Gastroesophageal sphincter (tissue), 4 donors: ENCODE results near the gene NFATC2. TPM values are rescaled to one million over a fixed set of nuclear protein-coding genes. Genes with fewer than 3 reads are reported as not detected.
A peak's percentile ranks its signal among the peaks of the same experiment; 100 is the strongest.

ENCODE experiments used
- ATAC-seq: fragments of 150-250 bp; one replicate; pipeline ENCODE4 v1.9.1; 2016; ENCODE audit warnings: mild to moderate bottlenecking, moderate library complexity
- H3K27ac ChIP-seq, 4 donors: fragments of 200-600 bp; sonication (generic) in 3 of 4; 1 replicate in 3 of 4; 2 replicates in 1 of 4; pipeline ENCODE4 v1.5.1; 2016 to 2019
- H3K27me3 ChIP-seq: fragments of 200-600 bp; sonication (generic); one replicate; pipeline ENCODE4 v1.5.1; 2019
- H3K36me3 ChIP-seq, 2 donors: fragments of 200-600 bp; sonication (generic); one replicate each; pipeline ENCODE4 v1.5.1; 2019; ENCODE audit warnings: control low read depth in 1 of 2
- H3K4me1 ChIP-seq, 3 donors: fragments of 200-600 bp; sonication (generic); 1 replicate in 2 of 3; 2 replicates in 1 of 3; pipeline ENCODE4 v1.5.1; 2016 to 2019; ENCODE audit warnings: control low read depth in 2 of 3
- H3K4me3 ChIP-seq, 2 donors: fragments of 200-600 bp; sonication (generic); one replicate each; pipeline ENCODE4 v1.5.1; 2019; ENCODE audit warnings: mild to moderate bottlenecking in 1 of 2, moderate library complexity in 1 of 2
- H3K9me3 ChIP-seq, 3 donors: fragments of 200-600 bp; sonication (generic); one replicate each; pipeline ENCODE4 v1.5.1; 2017 to 2019; ENCODE audit warnings: control low read depth in 2 of 3
- EP300 ChIP-seq: sonication (generic); formaldehyde crosslinking; IDR thresholded peaks from one replicate; pipeline ENCODE4 v1.6.1; 2017; ENCODE audit warnings: antibody characterized with exemption, mild to moderate bottlenecking
- POLR2A ChIP-seq, 2 donors: fragments of 450-650 bp; IDR thresholded peaks; one replicate each; pipeline ENCODE4 v1.6.1; 2017; ENCODE audit warnings: antibody characterized with exemption in 2 of 2, mild to moderate bottlenecking in 2 of 2, moderate library complexity in 1 of 2
- POLR2AphosphoS5 ChIP-seq: sonication (generic); formaldehyde crosslinking; IDR thresholded peaks from one replicate; pipeline ENCODE4 v1.6.1; 2017; ENCODE audit warnings: antibody characterized with exemption
- WGBS, 2 donors: methylation state at CpG; one replicate each; pipeline ENCODE4 v1.1.5; 2018; ENCODE audit warnings: low coverage in 1 of 2; 5-methylcytosine and 5-hydroxymethylcytosine counted together
- total RNA-seq, 4 donors: library from RNA; depleted of rRNA; stranded (reverse); fragments of >200 nt; gene quantifications; one replicate each; pipeline ENCODE4 v1.1.0, GENCODE V29; 2016
- TF ChIP-seq, protein P1 (sequence below), 4 experiments: fragments of 200-600 bp in 2 of 4; fragments of 450-650 bp in 2 of 4; sonication (generic) in 1 of 4; IDR thresholded peaks; one replicate each; pipeline ENCODE4 v1.5.1; 2017 to 2019; ENCODE audit warnings: antibody characterized with exemption in 4 of 4, mild to moderate bottlenecking in 2 of 4, moderate library complexity in 2 of 4

The NFATC2 gene
- total RNA-seq, 4 donors from 2014 or later, result 4.4 to 20.2 (median 9.0) TPM

DNA sequence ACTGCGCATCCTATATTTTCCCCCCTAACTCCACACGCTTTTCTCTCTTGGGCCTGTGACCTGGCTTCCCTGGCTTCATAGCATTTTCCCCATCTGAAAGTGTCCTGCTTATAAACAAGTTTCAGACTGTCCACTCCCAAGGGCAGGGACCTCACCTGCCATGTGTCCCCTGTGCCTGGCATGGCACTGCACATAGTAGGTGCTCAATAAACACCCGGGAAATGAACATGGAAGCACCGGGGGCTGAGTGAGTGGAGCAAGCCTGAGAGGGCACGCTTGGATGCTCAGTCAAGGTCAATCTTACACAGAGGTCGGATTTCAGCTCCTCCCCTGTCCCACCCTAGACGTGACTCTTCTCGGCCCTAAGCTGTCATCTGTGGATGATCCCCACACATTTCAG, 96.9 kb downstream of the NFATC2 start:
- H3K4me3 ChIP-seq, result no peak overlapping the region
- ATAC-seq, result no peak
- no peaks in the 10 kb centered on the region for H3K9me3 ChIP-seq
- peaks cover 4 to 50% (median 31%) of the 10 kb centered on the region in 3 donors for H3K4me1 ChIP-seq
- no peak for TF ChIP-seq EP300
- TF ChIP-seq POLR2A (IDR thresholded peaks at IDR 0.05), result no peak
- TF ChIP-seq POLR2AphosphoS5, result no peak
- TF ChIP-seq, protein P1, sequence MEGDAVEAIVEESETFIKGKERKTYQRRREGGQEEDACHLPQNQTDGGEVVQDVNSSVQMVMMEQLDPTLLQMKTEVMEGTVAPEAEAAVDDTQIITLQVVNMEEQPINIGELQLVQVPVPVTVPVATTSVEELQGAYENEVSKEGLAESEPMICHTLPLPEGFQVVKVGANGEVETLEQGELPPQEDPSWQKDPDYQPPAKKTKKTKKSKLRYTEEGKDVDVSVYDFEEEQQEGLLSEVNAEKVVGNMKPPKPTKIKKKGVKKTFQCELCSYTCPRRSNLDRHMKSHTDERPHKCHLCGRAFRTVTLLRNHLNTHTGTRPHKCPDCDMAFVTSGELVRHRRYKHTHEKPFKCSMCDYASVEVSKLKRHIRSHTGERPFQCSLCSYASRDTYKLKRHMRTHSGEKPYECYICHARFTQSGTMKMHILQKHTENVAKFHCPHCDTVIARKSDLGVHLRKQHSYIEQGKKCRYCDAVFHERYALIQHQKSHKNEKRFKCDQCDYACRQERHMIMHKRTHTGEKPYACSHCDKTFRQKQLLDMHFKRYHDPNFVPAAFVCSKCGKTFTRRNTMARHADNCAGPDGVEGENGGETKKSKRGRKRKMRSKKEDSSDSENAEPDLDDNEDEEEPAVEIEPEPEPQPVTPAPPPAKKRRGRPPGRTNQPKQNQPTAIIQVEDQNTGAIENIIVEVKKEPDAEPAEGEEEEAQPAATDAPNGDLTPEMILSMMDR (IDR thresholded peaks at IDR 0.05), result no peak
- no peaks in the 10 kb centered on the region for H3K36me3 ChIP-seq
- H3K27ac ChIP-seq, result peak overlapping the region in 1 of 4 donors; percentile 81
- WGBS, 2 donors, result 93 to 100% methylated on average over 2 to 7 of the region's 8 CpGs
- no peaks in the 10 kb centered on the region for H3K27me3 ChIP-seq

DNA sequence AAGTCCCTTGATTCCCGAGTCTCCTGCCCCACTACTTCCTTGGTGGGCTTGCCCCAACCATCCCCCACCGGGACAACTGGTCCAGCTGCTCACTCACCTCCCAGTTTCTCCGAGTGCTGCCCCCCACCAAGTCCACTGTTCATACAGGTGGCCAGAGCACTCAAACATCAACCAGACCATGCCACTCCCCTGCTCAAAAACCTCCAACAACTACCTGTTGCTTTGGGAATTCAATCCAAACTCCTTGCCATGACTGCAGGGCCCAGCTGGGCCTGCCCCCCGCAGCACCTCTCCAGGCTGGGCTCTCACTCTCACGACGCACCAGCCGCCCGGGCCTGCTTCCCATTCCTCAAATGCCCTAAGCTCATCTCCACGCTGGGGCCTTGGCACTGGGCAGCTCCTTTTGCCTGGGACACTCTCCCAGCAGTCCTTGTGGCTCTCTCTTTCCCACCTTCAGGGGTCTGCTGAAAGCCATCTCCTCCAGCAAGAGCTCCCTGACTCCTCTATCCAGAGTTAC, 97.5 kb downstream of the NFATC2 start:
- Histone ChIP-seq H3K36me3 (no peaks in the 10 kb centered on the region), H3K27ac (no peak overlapping the region), H3K9me3 (no peaks in the 10 kb centered on the region), H3K4me3 (no peak overlapping the region), H3K4me1 (peaks cover 4 to 44% (median 27%) of the 10 kb centered on the region in 3 donors), H3K27me3 (no peaks in the 10 kb centered on the region)
- no peak for TF ChIP-seq EP300
- TF ChIP-seq POLR2A (IDR thresholded peaks at IDR 0.05), result no peak
- TF ChIP-seq, protein P1 (IDR thresholded peaks at IDR 0.05), result no peak
- TF ChIP-seq POLR2AphosphoS5, result no peak
- WGBS, 2 donors, result 90 to 94% methylated on average over 6 to 8 of the region's 9 CpGs
- no peak for ATAC-seq

- Histone ChIP-seq H3K4me3 (no peak overlapping the region), H3K4me1 (peaks cover 4 to 41% (median 27%) of the 10 kb centered on the region in 3 donors), H3K9me3 (no peaks in the 10 kb centered on the region), H3K27ac (no peak overlapping the region), H3K36me3 (no peaks in the 10 kb centered on the region), H3K27me3 (no peaks in the 10 kb centered on the region)
- WGBS, 2 donors, result 67 to 80% methylated on average over 1 to 9 of the region's 9 CpGs
- TF ChIP-seq POLR2AphosphoS5, result no peak
- no peak for TF ChIP-seq POLR2A (IDR thresholded peaks at IDR 0.05)
- ATAC-seq, result no peak
Measured at GRCh38 chr20:51444467-51444866, 98.1 kb downstream of the NFATC2 start.

- Histone ChIP-seq H3K9me3 (no peaks in the 10 kb centered on the region), H3K27me3 (no peaks in the 10 kb centered on the region), H3K4me1 (peaks cover 4 to 22% (median 13%) of the 10 kb centered on the region in 3 donors), H3K4me3 (no peak overlapping the region), H3K36me3 (no peaks in the 10 kb centered on the region), H3K27ac (no peak overlapping the region)
- ATAC-seq, result no peak
- WGBS, 2 donors, result 100% methylated on average over 1 of the region's 6 CpGs
- TF ChIP-seq POLR2A (IDR thresholded peaks at IDR 0.05) (no peak), EP300 (no peak), POLR2AphosphoS5 (no peak)
- TF ChIP-seq, protein P1 (IDR thresholded peaks at IDR 0.05), result no peak
Measured at GRCh38 chr20:51442602-51443001, 99.9 kb downstream of the NFATC2 start.

GRCh38 chr20:51440589-51440988, 101.9 kb downstream of the NFATC2 start:
- Histone ChIP-seq H3K4me1 (peaks cover 0 to 2% (median 0%) of the 10 kb centered on the region in 3 donors), H3K4me3 (no peak overlapping the region), H3K9me3 (no peaks in the 10 kb centered on the region), H3K36me3 (peaks cover 0 to under 1% of the 10 kb centered on the region in 2 donors), H3K27ac (no peak overlapping the region), H3K27me3 (no peaks in the 10 kb centered on the region)
- WGBS, 2 donors, result 51 to 93% methylated on average over 3 of the region's 7 CpGs
- ATAC-seq, result no peak
- no peak for TF ChIP-seq EP300
- TF ChIP-seq, protein P1 (IDR thresholded peaks at IDR 0.05), result no peak
- no peak for TF ChIP-seq POLR2A (IDR thresholded peaks at IDR 0.05)
- TF ChIP-seq POLR2AphosphoS5, result no peak
